Fibroblast of skin of right quadriceps (primary cell): Measurements from ENCODE around the gene BICDL1.

ENCODE experiments used
- DNase-seq: peaks from one replicate; pipeline ENCODE4 v3.0.0-alpha.2; 2013

Gene BICDL1

GRCh38 chr12:120102189-120103043, 113.4 kb downstream of the BICDL1 start:
- DNase-seq, result no peak

- DNase-seq, result no peak
Observed at GRCh38 chr12:120103044-120103338, 114.0 kb downstream of the BICDL1 start.

GRCh38 chr12:120103371-120103770, 114.3 kb downstream of the BICDL1 start:
- no peak for DNase-seq

GRCh38 chr12:120106151-120106550, 117.1 kb downstream of the BICDL1 start:
- no peak for DNase-seq

GRCh38 chr12:120109570-120110267, 120.7 kb downstream of the BICDL1 start:
- no peak for DNase-seq

GRCh38 chr12:120110550-120111501, 121.8 kb downstream of the BICDL1 start:
- DNase-seq, result no peak

- DNase-seq, result no peak
Observed at GRCh38 chr12:120115066-120115465, 126.0 kb downstream of the BICDL1 start.

GRCh38 chr12:120115692-120116440, 126.8 kb downstream of the BICDL1 start:
- peak; percentile 36 for DNase-seq

- DNase-seq, result no peak
Observed at GRCh38 chr12:120116441-120116791, 127.4 kb downstream of the BICDL1 start, which contains the start of gene RAB35. TSS of gene RAB35 (minus strand) at chr12:120116753. CDS start at chr12:120116650, 103 bp downstream.

GRCh38 chr12:120116792-120117651, 128.0 kb downstream of the BICDL1 start:
- peak; percentile 92 for DNase-seq

- no peak for DNase-seq
Observed at GRCh38 chr12:120117961-120118320, 128.9 kb downstream of the BICDL1 start.

GRCh38 chr12:120118321-120119061, 129.5 kb downstream of the BICDL1 start:
- DNase-seq, result peak; percentile 69

GRCh38 chr12:120119271-120119973, 130.4 kb downstream of the BICDL1 start:
- DNase-seq, result peak; percentile 41

GRCh38 chr12:120121343-120121742, 132.3 kb downstream of the BICDL1 start:
- no peak for DNase-seq

- no peak for DNase-seq
Observed at GRCh38 chr12:120121766-120122293, 132.8 kb downstream of the BICDL1 start.

GRCh38 chr12:120125029-120125428, 136.0 kb downstream of the BICDL1 start:
- DNase-seq, result no peak

- no peak for DNase-seq
Observed at GRCh38 chr12:120125792-120126634, 137.0 kb downstream of the BICDL1 start.

GRCh38 chr12:120126635-120127005, 137.6 kb downstream of the BICDL1 start:
- DNase-seq, result no peak

GRCh38 chr12:120130011-120130410, 141.0 kb downstream of the BICDL1 start:
- no peak for DNase-seq
